HG03039 (cell line): ENCODE data around the gene EFNB3.

ENCODE experiments used
- ATAC-seq: cut with Tn5 transposase; IDR thresholded peaks from one replicate; pipeline ENCODE4 v1.9.1; 2021; ENCODE audit warnings: mild to moderate bottlenecking, moderate library complexity; ENCODE audit not compliant: unreplicated experiment

EFNB3 gene

DNA sequence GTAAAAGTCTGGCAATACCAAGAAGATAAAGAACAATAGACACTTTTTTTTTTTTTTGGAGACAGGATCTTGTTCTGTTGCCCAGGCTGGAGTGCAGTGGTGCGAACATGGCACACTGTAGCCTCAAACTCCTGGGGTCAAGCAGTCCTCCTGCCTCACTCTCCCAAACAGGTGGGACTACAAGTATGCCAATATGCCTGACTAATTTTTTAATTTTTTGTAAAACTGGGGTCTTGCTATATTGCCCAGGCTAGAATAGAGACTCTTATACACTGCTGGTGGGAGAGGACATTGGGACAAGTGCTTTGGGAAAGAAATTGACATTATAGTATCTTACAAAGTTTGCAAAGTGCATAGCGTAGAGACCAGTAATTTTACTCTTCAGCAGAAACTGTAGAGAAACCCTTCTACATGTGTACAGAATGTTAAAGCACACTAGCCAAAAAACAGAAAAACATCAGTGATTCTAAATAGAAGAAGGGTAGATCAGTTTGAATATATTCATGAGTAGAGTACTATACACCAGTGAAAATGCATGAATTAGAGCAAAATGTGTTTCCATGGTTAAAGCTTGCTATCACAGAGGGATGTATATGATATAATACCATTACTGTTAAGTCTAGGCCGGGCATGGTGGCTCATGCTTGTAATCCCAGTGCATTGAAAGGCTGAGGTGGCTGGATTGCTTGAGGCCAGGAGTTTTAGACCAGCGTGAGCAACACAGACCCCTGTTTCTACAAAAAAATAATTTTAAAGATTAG is 7.0 kb upstream of the EFNB3 start:
- no peak for ATAC-seq

GRCh38 chr17:7700510-7700909 is 4.5 kb upstream of the EFNB3 start:
- ATAC-seq = no peak

GRCh38 chr17:7701681-7702080 is 3.3 kb upstream of the EFNB3 start:
- ATAC-seq = no peak

GRCh38 chr17:7702776-7703175 is 2.2 kb upstream of the EFNB3 start:
- no peak for ATAC-seq

- ATAC-seq = no peak
These were observed 1.2 kb upstream of the EFNB3 start for GRCh38 chr17:7703584-7704479.

DNA sequence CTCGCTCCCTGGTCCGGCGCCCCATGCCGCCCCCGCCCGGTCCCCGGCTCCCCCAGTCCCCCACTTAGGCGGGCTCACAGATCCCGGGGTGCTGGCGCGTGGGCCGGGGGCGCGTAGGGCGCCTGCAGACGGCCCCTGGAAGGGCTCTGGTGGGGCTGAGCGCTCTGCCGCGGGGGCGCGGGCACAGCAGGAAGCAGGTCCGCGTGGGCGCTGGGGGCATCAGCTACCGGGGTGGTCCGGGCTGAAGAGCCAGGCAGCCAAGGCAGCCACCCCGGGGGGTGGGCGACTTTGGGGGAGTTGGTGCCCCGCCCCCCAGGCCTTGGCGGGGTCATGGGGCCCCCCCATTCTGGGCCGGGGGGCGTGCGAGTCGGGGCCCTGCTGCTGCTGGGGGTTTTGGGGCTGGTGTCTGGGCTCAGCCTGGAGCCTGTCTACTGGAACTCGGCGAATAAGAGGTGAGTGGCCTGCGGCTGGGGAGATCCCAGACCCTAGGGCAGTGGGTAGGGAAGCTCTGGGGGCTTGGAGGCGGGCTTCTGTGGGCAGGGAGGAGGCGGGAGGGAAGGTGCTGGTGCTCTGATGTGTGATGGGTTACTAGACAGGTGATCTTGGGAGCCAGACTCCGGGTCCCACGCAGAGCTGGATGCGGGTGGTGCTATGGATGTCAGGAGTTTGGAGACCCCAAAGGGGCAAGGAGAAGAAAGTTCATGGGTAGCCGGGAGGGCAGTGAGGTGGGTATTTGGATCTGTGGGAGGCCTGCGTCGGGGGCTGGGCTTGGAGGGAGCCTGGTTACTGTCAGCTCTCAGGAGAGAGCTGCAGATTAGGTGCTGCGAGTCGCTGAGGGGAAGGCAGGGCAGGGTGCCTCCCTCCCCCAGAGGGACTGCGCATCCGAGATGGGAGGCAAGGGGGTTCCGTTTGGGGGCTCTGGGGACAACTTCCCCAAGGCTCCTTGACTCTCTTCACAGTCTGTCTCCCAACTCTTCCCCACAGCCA is 560 bp downstream of the EFNB3 start:
- ATAC-seq = no peak

DNA sequence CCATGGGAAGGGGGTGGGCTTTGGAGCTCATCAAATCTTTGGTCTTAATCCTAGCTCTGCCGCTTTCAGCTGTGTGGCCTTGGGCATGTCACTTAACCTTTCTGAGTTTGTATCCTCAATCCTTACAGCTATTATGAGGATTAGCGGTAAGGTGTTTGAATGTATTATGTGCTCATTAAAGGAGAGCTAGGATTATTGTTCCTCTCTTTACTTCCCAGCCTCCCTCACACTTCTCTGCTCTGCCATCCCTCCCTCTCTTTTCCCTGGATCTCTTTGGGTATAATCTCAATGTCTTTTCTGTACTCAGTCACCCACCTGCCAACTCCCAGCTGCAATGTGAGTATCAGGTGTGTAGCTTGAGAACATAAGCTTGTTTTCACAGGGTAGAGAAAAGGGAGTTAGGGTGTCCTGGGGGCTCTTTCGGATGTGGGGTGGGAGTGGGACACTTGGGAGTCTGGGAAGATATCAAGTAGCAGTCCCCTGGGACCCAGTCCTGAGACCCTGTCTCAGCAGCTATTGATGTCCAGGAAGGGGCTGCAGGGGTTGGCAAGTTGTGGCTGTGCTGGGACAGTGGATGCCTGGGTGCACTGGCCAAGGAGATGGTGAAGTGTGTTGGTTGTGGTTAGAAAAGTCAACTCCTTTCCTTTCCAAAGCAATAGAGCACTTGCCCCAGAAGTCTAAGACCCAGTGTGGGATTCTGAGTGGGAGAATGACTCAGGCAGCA is 1.8 kb downstream of the EFNB3 start:
- no peak for ATAC-seq

- no peak for ATAC-seq
These were observed 2.4 kb downstream of the EFNB3 start for GRCh38 chr17:7707446-7707845.

DNA sequence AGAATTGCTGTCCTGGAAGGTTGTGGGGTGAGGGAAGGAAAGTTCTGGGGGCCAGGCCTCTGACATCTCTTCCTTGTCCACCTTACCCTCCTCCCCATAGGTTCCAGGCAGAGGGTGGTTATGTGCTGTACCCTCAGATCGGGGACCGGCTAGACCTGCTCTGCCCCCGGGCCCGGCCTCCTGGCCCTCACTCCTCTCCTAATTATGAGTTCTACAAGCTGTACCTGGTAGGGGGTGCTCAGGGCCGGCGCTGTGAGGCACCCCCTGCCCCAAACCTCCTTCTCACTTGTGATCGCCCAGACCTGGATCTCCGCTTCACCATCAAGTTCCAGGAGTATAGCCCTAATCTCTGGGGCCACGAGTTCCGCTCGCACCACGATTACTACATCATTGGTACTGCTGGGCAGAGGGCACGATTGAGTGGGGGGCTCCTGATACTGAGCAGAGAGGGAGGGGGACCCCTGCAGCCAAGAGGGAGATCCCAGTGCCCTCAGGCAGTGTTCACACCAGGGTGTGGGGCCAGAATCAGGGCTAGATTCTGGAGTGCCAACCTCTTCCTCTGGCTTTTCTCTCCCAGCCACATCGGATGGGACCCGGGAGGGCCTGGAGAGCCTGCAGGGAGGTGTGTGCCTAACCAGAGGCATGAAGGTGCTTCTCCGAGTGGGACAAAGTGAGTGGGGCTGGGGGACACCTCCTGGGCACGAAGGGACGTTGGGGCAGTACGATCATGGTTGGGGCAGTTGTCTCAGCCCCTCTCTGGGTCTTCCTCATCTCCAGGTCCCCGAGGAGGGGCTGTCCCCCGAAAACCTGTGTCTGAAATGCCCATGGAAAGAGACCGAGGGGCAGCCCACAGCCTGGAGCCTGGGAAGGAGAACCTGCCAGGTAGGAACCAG is 3.1 kb downstream of the EFNB3 start:
- ATAC-seq = no peak

GRCh38 chr17:7709031-7709430 is 4.0 kb downstream of the EFNB3 start:
- ATAC-seq = no peak

- ATAC-seq = no peak
These were observed 5.3 kb downstream of the EFNB3 start for GRCh38 chr17:7710301-7710700.

GRCh38 chr17:7711051-7711755 is 6.2 kb downstream of the EFNB3 start:
- ATAC-seq = no peak

DNA sequence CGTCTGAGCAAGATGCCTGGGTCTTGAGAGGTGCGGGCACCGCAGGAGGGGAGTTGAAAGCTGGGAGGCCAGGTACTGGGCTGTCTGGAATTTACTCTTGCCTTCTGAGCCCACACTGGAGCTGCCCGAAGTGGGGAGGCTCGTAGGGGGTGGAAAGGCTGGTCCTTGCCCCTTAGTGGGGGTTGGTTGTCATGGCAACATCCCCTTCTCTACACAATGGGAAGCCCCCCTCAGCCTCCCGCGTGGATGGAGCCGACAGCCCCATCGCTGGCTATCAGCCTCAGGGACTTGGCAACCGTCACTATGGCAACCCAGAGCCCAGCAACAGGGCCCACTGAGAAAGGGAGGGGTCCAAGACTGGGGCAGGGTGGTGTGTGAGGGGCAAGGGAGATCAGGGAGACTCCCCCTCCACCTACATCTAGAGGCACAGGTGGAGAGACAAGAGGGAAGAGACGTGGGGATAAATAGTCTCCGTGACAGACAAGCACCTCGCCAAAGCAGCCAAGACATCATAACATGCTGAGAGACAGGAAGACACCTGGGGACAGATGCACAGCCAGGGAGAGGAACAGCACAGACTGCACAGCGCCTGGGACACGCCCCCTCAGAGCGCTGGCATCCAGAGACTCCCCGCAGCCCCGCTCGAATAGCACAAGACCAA is 7.2 kb downstream of the EFNB3 start:
- ATAC-seq = no peak

DNA sequence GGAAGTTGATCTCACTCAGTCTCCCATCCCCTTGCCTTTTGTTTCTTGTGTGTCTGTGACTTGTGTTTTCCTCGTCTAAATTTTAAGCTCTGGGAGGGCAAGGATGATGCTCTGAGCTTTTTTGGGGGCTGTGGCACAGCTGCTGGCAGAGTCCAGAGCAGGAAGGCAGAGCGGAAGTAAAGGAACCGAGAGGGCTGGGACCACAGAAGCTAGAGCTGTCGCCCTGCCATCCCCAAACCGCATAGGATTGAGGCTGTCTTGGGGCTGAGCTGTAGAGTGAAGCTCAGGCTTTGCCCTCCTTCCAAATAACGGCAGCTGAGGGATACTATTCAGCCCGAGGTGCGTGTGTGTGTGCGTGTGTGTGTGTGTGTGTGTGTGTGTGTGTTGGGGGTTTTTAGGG is 8.8 kb downstream of the EFNB3 start:
- ATAC-seq = no peak

- no peak for ATAC-seq
These were observed 10.0 kb downstream of the EFNB3 start for GRCh38 chr17:7714721-7715594.

DNA sequence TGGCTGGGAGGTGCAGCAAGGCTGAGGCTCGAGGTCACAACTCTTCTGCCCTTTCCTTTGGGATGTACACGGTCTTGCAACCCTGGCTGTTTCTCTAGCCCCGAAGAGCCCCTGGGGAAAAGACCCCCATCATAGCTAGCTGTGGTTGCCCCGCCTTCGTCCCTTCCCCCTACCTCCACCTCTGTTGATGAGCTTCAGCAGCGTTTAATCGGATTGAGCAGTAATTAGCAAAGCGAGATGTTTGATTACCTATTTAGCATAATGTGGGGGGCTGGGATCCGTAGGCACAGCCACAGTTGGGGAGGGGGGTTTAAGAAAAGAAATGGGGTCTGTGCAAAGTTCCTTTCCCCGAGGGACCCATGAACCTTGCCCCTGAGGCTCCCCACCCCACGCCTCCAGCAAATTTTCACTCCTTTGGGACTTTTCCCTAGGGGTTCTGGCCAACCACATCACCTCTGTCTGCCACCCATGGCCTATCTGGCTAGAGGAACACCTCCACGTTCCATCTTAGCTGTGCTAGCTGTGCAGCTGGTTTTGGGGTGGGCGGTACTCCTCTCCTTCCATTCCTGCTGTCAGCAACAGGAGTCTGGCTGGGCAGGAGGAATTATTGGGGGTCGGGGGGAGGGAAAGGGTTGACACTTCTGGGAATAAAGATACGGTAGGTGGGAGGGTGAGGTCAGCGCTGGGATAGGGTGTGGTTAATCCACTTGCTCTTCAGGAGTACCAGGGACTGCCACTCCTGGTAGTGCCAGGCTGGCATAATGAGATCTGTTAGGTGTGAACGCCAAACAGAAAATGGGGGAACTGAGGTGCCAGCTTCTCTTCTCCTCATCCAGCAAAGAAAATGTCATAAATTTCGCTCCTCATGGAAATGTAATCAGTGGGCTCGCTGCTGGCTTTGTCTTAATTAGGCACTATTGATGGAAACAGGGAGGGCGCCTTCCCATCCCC is 11.2 kb downstream of the EFNB3 start:
- ATAC-seq = no peak
